ENCODE results near the gene PCDHB6. TPM values are rescaled to one million over a fixed set of nuclear protein-coding genes. Genes with fewer than 3 reads are reported as not detected.
"Not testable (repeated sequence)": the region's sequence is repeated elsewhere in the genome, so short reads cannot be mapped to it uniquely, and the experiment has no call there.

The PCDHB6 gene
- total and polyA plus RNA-seq, 9 donors: 0.34 to 2.4 (median 1.7) TPM

DNA sequence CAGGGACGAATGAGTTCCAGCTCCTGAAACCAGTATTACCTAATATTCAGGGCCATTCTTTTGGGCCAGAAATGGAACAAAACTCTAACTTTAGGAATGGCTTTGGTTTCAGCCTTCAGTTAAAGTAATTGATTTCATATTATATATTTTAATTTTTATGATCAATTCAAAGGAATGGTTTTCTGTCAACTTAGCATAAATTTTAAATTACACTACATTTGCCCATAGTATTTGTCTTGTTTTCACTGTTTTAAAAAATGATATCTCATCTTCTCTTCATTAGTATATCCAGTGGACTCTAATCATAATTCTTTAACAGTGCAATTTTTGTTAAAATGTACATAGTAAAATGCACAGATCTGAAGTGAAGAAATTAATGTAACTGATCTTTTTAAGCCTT lies 30.5 kb downstream of the PCDHB6 start:
- Histone ChIP-seq H3K27me3 (no peaks in the 10 kb centered on the region), H3K9me3 (peaks cover 0 to 14% of the 10 kb centered on the region in 2 donors), H3K27ac (no peak overlapping the region), H3K4me3 (no peak overlapping the region), H3K4me1 (ENCODE audit: insufficient read depth) (no peaks in the 10 kb centered on the region), H3K36me3 (no peaks in the 10 kb centered on the region)
- TF ChIP-seq, protein P1, sequence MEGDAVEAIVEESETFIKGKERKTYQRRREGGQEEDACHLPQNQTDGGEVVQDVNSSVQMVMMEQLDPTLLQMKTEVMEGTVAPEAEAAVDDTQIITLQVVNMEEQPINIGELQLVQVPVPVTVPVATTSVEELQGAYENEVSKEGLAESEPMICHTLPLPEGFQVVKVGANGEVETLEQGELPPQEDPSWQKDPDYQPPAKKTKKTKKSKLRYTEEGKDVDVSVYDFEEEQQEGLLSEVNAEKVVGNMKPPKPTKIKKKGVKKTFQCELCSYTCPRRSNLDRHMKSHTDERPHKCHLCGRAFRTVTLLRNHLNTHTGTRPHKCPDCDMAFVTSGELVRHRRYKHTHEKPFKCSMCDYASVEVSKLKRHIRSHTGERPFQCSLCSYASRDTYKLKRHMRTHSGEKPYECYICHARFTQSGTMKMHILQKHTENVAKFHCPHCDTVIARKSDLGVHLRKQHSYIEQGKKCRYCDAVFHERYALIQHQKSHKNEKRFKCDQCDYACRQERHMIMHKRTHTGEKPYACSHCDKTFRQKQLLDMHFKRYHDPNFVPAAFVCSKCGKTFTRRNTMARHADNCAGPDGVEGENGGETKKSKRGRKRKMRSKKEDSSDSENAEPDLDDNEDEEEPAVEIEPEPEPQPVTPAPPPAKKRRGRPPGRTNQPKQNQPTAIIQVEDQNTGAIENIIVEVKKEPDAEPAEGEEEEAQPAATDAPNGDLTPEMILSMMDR (IDR thresholded peaks at IDR 0.05): no peak
- no peak for DNase-seq
- WGBS, 3 donors: 35 to 46% (median 43%) methylated on average over 1 of the region's 1 CpG
- intact Hi-C loops (cut with DNase I): no loop called here

DNA sequence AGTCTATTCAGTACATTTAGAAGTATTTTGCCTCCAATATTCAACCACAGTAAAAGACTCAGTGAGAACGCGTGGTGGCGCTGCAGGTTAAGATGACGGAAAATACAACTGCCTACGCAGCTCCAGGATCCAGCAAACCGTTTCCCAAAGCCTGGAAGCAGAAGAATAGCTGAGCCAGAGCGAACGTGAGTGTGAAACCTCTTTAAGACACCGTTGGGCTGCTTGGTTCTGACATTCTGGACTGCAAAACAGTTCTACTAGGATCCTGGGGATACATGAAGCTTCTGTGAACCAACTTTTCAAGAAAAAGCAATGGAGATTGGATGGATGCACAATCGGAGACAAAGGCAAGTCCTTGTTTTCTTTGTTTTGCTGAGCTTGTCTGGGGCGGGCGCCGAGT lies 32.4 kb downstream of the PCDHB6 start, which contains the start of gene PCDHB16:
TSS of gene PCDHB16 (plus strand) at position 140 of the 400 bp plus-strand sequence. CDS start at position 313, 173 bp downstream.
- TF ChIP-seq, protein P1 (IDR thresholded peaks at IDR 0.05): peak in 2 of 3 donors; percentile 28 to 39
- TF ChIP-seq POLR2A (IDR thresholded peaks at IDR 0.05): no peak
- H3K9me3 ChIP-seq: peaks cover 0 to 21% of the 10 kb centered on the region in 2 donors
- 7 to 11% (median 9%) methylated on average over 13 of the region's 13 CpGs for WGBS, 3 donors
- H3K27me3 ChIP-seq: no peaks in the 10 kb centered on the region
- peak within 1 kb of the TSS; percentile 18 for H3K4me3 ChIP-seq
- peak; percentile 37 to 75 (median 61) for DNase-seq
- H3K27ac ChIP-seq: peak within 1 kb of the TSS; percentile 8
- intact Hi-C loops (cut with DNase I): no loop called here
- H3K4me1 ChIP-seq (ENCODE audit: insufficient read depth): no peaks in the 10 kb centered on the region
- no peaks in the 10 kb centered on the region for H3K36me3 ChIP-seq

DNA sequence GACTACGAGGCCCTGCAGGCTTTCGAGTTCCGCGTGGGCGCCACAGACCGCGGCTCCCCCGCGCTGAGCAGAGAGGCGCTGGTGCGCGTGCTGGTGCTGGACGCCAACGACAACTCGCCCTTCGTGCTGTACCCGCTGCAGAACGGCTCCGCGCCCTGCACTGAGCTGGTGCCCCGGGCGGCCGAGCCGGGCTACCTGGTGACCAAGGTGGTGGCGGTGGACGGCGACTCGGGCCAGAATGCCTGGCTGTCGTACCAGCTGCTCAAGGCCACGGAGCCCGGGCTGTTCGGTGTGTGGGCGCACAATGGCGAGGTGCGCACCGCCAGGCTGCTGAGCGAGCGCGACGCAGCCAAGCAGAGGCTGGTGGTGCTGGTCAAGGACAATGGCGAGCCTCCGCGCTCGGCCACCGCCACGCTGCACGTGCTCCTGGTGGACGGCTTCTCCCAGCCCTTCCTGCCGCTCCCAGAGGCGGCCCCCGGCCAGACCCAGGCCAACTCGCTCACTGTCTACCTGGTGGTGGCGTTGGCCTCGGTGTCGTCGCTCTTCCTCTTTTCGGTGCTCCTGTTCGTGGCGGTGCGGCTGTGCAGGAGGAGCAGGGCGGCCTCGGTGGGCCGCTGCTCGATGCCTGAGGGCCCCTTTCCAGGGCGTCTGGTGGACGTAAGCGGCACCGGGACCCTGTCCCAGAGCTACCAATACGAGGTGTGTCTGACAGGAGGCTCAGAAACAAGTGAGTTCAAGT lies 34.4 kb downstream of the PCDHB6 start:
- H3K27me3 ChIP-seq; intact Hi-C loops (cut with DNase I): not testable (repeated sequence)
- peaks cover 0 to 24% of the 10 kb centered on the region in 2 donors for H3K9me3 ChIP-seq

DNA sequence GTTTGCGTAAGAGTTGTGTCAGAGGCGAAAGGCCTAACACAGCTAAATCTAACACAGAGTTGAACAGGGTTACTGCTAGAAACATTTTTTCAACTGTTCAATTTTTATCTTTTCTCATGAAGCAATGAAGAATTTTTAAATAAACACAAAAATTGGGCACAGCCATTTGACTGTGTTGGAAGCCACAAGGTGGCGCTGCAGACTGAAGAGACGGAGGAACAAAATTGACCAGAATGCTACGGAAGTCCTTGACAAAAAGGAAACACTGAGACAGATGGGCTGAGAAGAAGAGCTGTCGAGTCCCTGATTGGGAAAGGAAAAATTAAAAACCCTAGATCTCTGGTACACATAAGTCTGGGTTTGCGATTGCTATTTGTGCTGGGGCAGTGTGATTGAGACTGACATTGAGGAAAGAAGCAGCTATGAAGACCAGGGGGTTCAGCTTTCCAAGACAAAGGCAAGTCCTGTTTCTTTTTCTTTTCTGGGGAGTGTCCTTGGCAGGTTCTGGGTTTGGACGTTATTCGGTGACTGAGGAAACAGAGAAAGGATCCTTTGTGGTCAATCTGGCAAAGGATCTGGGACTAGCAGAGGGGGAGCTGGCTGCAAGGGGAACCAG lies 37.1 kb downstream of the PCDHB6 start, which contains the start of gene PCDHB9:
TSS of gene PCDHB9 (plus strand) at position 265 of the 616 bp plus-strand sequence. CDS start at position 423, 158 bp downstream.
- H3K4me1 ChIP-seq (ENCODE audit: insufficient read depth): no peaks in the 10 kb centered on the region
- no peaks in the 10 kb centered on the region for H3K36me3 ChIP-seq
- H3K9me3 ChIP-seq: peaks cover 0 to 24% of the 10 kb centered on the region in 2 donors
- H3K27ac ChIP-seq: no peak within 1 kb of the TSS
- intact Hi-C loops (cut with DNase I): no loop called here
- WGBS, 3 donors: 12 to 23% (median 17%) methylated on average over 9 of the region's 9 CpGs
- no peaks in the 10 kb centered on the region for H3K27me3 ChIP-seq
- no peak within 1 kb of the TSS for H3K4me3 ChIP-seq
- no peak for TF ChIP-seq POLR2A (IDR thresholded peaks at IDR 0.05)
- TF ChIP-seq EP300 (IDR thresholded peaks at IDR 0.05): no peak
- TF ChIP-seq, protein P1 (IDR thresholded peaks at IDR 0.05): no peak
- peak in 1 of 5 donors; percentile 33 for DNase-seq

More for the DNA sequence above, 34.4 kb downstream of the PCDHB6 start:
- H3K36me3 ChIP-seq; H3K27ac ChIP-seq; H3K4me3 ChIP-seq; DNase-seq; H3K4me1 ChIP-seq (ENCODE audit: insufficient read depth): not testable (repeated sequence)
- 26 to 37% (median 30%) methylated on average over 18 to 47 of the region's 69 CpGs for WGBS, 3 donors

DNA sequence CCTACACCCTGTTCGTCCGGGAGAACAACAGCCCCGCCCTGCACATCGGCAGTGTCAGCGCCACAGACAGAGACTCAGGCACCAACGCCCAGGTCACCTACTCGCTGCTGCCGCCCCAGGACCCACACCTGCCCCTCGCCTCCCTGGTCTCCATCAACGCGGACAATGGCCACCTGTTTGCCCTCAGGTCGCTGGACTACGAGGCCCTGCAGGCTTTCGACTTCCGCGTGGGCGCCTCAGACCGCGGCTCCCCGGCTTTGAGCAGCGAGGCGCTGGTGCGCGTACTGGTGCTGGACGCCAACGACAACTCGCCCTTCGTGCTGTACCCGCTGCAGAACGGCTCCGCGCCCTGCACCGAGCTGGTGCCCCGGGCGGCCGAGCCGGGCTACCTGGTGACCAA lies 38.8 kb downstream of the PCDHB6 start:
- H3K4me1 ChIP-seq (ENCODE audit: insufficient read depth); intact Hi-C loops (cut with DNase I); H3K27ac ChIP-seq; H3K27me3 ChIP-seq; DNase-seq; H3K4me3 ChIP-seq; H3K36me3 ChIP-seq: not testable (repeated sequence)
- H3K9me3 ChIP-seq: peaks cover 0 to 22% of the 10 kb centered on the region in 2 donors
- 23 to 34% (median 28%) methylated on average over 11 to 32 of the region's 37 CpGs for WGBS, 3 donors

GRCh38 chr5:141189131-141189530 lies 39.3 kb downstream of the PCDHB6 start:
- H3K9me3 ChIP-seq: peaks cover 0 to 21% of the 10 kb centered on the region in 2 donors
- 22 to 38% (median 27%) methylated on average over 19 to 35 of the region's 35 CpGs for WGBS, 3 donors
- DNase-seq; H3K27ac ChIP-seq; H3K27me3 ChIP-seq; H3K4me3 ChIP-seq; intact Hi-C loops (cut with DNase I); H3K36me3 ChIP-seq; H3K4me1 ChIP-seq (ENCODE audit: insufficient read depth): not testable (repeated sequence)
